HepG2 (cell line): ENCODE measurements around the gene STX10. TPM values are rescaled to one million over a fixed set of nuclear protein-coding genes. Genes with fewer than 3 reads are reported as not detected.

Experiments
- ASH2L ChIP-seq: fragments of 300-600, 200-600 bp; sonication (generic); IDR thresholded peaks from 2 replicates; pipeline ENCODE4 v1.7.0; 2017; ENCODE audit warnings: low read depth, mild to moderate bottlenecking, moderate library complexity, mixed read lengths, low read length; ENCODE audit not compliant: insufficient read length
- BRCA1 ChIP-seq: sonication (generic); formaldehyde crosslinking; IDR thresholded peaks from 2 replicates; pipeline ENCODE4 v1.4.0; 2020; ENCODE audit warnings: missing genetic modification reagents
- FOSL2 ChIP-seq: sonication (generic); formaldehyde crosslinking; IDR thresholded peaks from 2 replicates; pipeline ENCODE4 v1.4.0; 2020; ENCODE audit warnings: missing genetic modification reagents
- FOXM1 ChIP-seq: sonication (generic); formaldehyde crosslinking; IDR thresholded peaks from 2 replicates; pipeline ENCODE4 v1.5.0; 2020; ENCODE audit warnings: missing genetic modification reagents
- GMEB1 ChIP-seq: sonication (generic); formaldehyde crosslinking; IDR thresholded peaks from 2 replicates; pipeline ENCODE4 v1.5.1; 2020; ENCODE audit warnings: missing genetic modification reagents, mild to moderate bottlenecking, borderline replicate concordance
- HMGA1 ChIP-seq: sonication (generic); formaldehyde crosslinking; conservative IDR thresholded peaks from 2 replicates; pipeline ENCODE4 v1.4.0; 2020; ENCODE audit warnings: missing genetic modification reagents
- HNRNPK ChIP-seq: fragments of 200-400 bp; formaldehyde crosslinking; IDR thresholded peaks from 2 replicates; pipeline ENCODE4 v1.6.1; 2018; ENCODE audit warnings: low read length, low read depth, moderate library complexity, mild to moderate bottlenecking; ENCODE audit not compliant: poor library complexity, severe bottlenecking
- KLF16 ChIP-seq, 2 experiments: sonication (generic) in 1 of 2; formaldehyde crosslinking in 1 of 2; IDR thresholded peaks; 2 replicates each; pipeline versions ENCODE4 v1.6.1 to v1.8.0; 2016 to 2023; ENCODE audit warnings: missing genetic modification reagents in 2 of 2, missing compliant biosample characterization in 1 of 2
- MAFK ChIP-seq, 2 experiments: IDR thresholded peaks in 1 of 2; conservative IDR thresholded peaks in 1 of 2; 2 replicates each; pipeline ENCODE4 v1.6.1; 2011; ENCODE audit warnings: improper control_type of control experiment in 2 of 2, low read length in 2 of 2
- MBNL3 ChIP-seq: fragments of 250-450 bp; sonication (Bioruptor Pico); conservative IDR thresholded peaks from 2 replicates; pipeline ENCODE4 v1.8.0; 2022; ENCODE audit warnings: mild to moderate bottlenecking, inconsistent platforms
- NCOA1 ChIP-seq: sonication (generic); formaldehyde crosslinking; IDR thresholded peaks from 2 replicates; pipeline ENCODE4 v1.9.0; 2021; ENCODE audit warnings: missing genetic modification reagents
- REXO4 ChIP-seq: sonication (generic); formaldehyde crosslinking; IDR thresholded peaks from 2 replicates; pipeline ENCODE4 v1.8.0; 2022; ENCODE audit warnings: missing genetic modification reagents, mild to moderate bottlenecking, borderline replicate concordance
- RXRA ChIP-seq: sonication (generic); formaldehyde crosslinking; IDR thresholded peaks from 2 replicates; pipeline ENCODE4 v1.5.1; 2020; ENCODE audit warnings: missing genetic modification reagents
- TOE1 ChIP-seq: sonication (generic); formaldehyde crosslinking; IDR thresholded peaks from 2 replicates; pipeline ENCODE4 v1.4.0; 2020; ENCODE audit warnings: mild to moderate bottlenecking, missing genetic modification reagents
- ZBTB25 ChIP-seq: IDR thresholded peaks from 2 replicates; pipeline ENCODE4 v1.6.1; 2018; ENCODE audit warnings: missing genetic modification reagents
- ZBTB26 ChIP-seq: IDR thresholded peaks from 2 replicates; pipeline ENCODE4 v1.6.1; 2016; ENCODE audit warnings: missing compliant biosample characterization, missing genetic modification reagents, borderline replicate concordance
- ZFP36L1 ChIP-seq: sonication (generic); formaldehyde crosslinking; IDR thresholded peaks from 2 replicates; pipeline ENCODE4 v1.8.0; 2022; ENCODE audit warnings: mild to moderate bottlenecking, missing genetic modification reagents, moderate library complexity
- ZKSCAN8 ChIP-seq: IDR thresholded peaks from 2 replicates; pipeline ENCODE4 v1.6.1; 2016; ENCODE audit warnings: borderline replicate concordance, missing genetic modification reagents, missing compliant biosample characterization
- ZMAT5 ChIP-seq: sonication (generic); formaldehyde crosslinking; IDR thresholded peaks from 2 replicates; pipeline ENCODE4 v1.5.0; 2020; ENCODE audit warnings: mild to moderate bottlenecking, low read depth, missing genetic modification reagents, borderline replicate concordance
- ZNF326 ChIP-seq: sonication (generic); formaldehyde crosslinking; IDR thresholded peaks from 2 replicates; pipeline ENCODE4 v1.4.0; 2020; ENCODE audit warnings: missing genetic modification reagents, borderline replicate concordance
- ZNF33B ChIP-seq: sonication (generic); formaldehyde crosslinking; IDR thresholded peaks from 2 replicates; pipeline ENCODE4 v1.5.1; 2020; ENCODE audit warnings: mild to moderate bottlenecking, missing genetic modification reagents
- ZNF432 ChIP-seq: sonication (generic); formaldehyde crosslinking; IDR thresholded peaks from 2 replicates; pipeline ENCODE4 v1.5.0; 2020; ENCODE audit warnings: missing genetic modification reagents, mild to moderate bottlenecking, borderline replicate concordance
- ZNF652 ChIP-seq: IDR thresholded peaks from 2 replicates; pipeline ENCODE4 v1.6.1; 2016; ENCODE audit warnings: low read depth, borderline replicate concordance
- ZNF720 ChIP-seq: sonication (generic); formaldehyde crosslinking; IDR thresholded peaks from 2 replicates; pipeline ENCODE4 v1.4.0; 2020; ENCODE audit warnings: missing genetic modification reagents
- ZNF773 ChIP-seq: sonication (generic); formaldehyde crosslinking; IDR thresholded peaks from 2 replicates; pipeline ENCODE4 v1.4.0; 2020; ENCODE audit warnings: missing genetic modification reagents, borderline replicate concordance
- ZNF788 ChIP-seq: sonication (generic); formaldehyde crosslinking; IDR thresholded peaks from 2 replicates; pipeline ENCODE4 v1.5.0; 2020; ENCODE audit warnings: mild to moderate bottlenecking, missing genetic modification reagents, borderline replicate concordance
- ZNF790 ChIP-seq: sonication (generic); formaldehyde crosslinking; IDR thresholded peaks from 2 replicates; pipeline ENCODE4 v1.8.0; 2022; ENCODE audit warnings: missing genetic modification reagents, mild to moderate bottlenecking, borderline replicate concordance
- ZSCAN21 ChIP-seq: sonication (generic); formaldehyde crosslinking; IDR thresholded peaks from 2 replicates; pipeline ENCODE4 v1.8.0; 2022; ENCODE audit warnings: mild to moderate bottlenecking, missing genetic modification reagents, moderate library complexity, borderline replicate concordance
- ZSCAN9 ChIP-seq: IDR thresholded peaks from 2 replicates; pipeline ENCODE4 v1.6.1; 2016; ENCODE audit warnings: borderline replicate concordance
- polyA plus RNA-seq, 8 experiments: library from polyadenylated mRNA; depleted of rRNA in 3 of 8; stranded (reverse) in 7 of 8; unstranded in 1 of 8; fragments of >200 nt; fragmentation: Illumina TruSeq in 4 of 8; extraction: Trizol in 4 of 8; gene quantifications; 2 replicates each; pipeline versions ENCODE4 v1.2.1 to v1.2.3, GENCODE V29; 2011 to 2016; ENCODE audit warnings: low read depth in 4 of 8, missing spikeins in 1 of 8, mixed read lengths in 1 of 8; ENCODE audit not compliant: insufficient read depth in 1 of 8
- total RNA-seq, 5 experiments: library from RNA; depleted of rRNA; stranded (reverse); fragments of >200 nt; fragmentation: Illumina TruSeq; extraction: Trizol; gene quantifications; 2 replicates each; pipeline ENCODE4 v1.2.3, GENCODE V29; 2016; ENCODE audit warnings: low read depth in 1 of 5

The STX10 gene
- total and polyA plus RNA-seq, 2 of the 13 experiments (the other 11 are each of a cell fraction or from before 2014, with no cell fraction given), result 47.9 to 66.4 TPM

GRCh38 chr19:13128583-13128982, 21.6 kb downstream of the STX10 start (continued):
- no peak for TF ChIP-seq ZNF790
- no peak; the same call in 1 of the 2 replicates for TF ChIP-seq ZNF788
- TF ChIP-seq MAFK (conservative IDR thresholded peaks at IDR 0.05 in 1 of 2, IDR thresholded peaks at IDR 0.05 in 1 of 2; ENCODE audit: low read length in 2 of 2), result 0 out of 4 replicates have a peak, but pooled peaks of 1 of the 2 experiments have one; percentile 14
- no peak for TF ChIP-seq ZSCAN21 (CRISPR knock-in tag)
- TF ChIP-seq ZFP36L1 (CRISPR knock-in tag), result no peak
- TF ChIP-seq ZKSCAN8, result peak; percentile 32; the same call in 1 of the 2 replicates
- no peak for TF ChIP-seq ZNF33B
- no peak for TF ChIP-seq ZSCAN9
- no peak for TF ChIP-seq ZBTB26 (CRISPR knock-in tag)
- peak; percentile 22; the same call in 1 of the 2 replicates for TF ChIP-seq GMEB1 (CRISPR knock-in tag)
- TF ChIP-seq ZNF773, result no peak
- TF ChIP-seq NCOA1 (CRISPR knock-in tag), result peak; percentile 79; the same call in 1 of the 2 replicates
- no peak for TF ChIP-seq BRCA1 (CRISPR knock-in tag)
- no peak for TF ChIP-seq ZMAT5 (CRISPR knock-in tag)
- no peak for TF ChIP-seq ZNF432 (CRISPR knock-in tag)
- peak; percentile 57 for TF ChIP-seq ASH2L
- TF ChIP-seq ZNF720 (CRISPR knock-in tag), result no peak
- TF ChIP-seq ZNF326 (CRISPR knock-in tag), result no peak
- TF ChIP-seq FOXM1 (CRISPR knock-in tag), result no peak
- peak; percentile 47; the same call in 1 of the 2 replicates for TF ChIP-seq FOSL2 (CRISPR knock-in tag)
- no peak for TF ChIP-seq ZNF652 (CRISPR knock-in tag)
- no peak for TF ChIP-seq TOE1 (CRISPR knock-in tag)
- TF ChIP-seq KLF16 (CRISPR knock-in tag; IDR thresholded peaks at IDR 0.05), result no peak
- TF ChIP-seq HNRNPK, result no peak
- no peak for TF ChIP-seq REXO4
- peak; percentile 86 for TF ChIP-seq RXRA (CRISPR knock-in tag)
- TF ChIP-seq MBNL3 (CRISPR knock-in tag), result no peak
- TF ChIP-seq ZBTB25, result no peak
- no peak for TF ChIP-seq HMGA1 (CRISPR knock-in tag)
